Bronchial smooth muscle cell (primary cell): Measurements from ENCODE around the gene LTB. TPM values are rescaled to one million over a fixed set of nuclear protein-coding genes. Genes with fewer than 3 reads are reported as not detected.

Experiments
- total RNA-seq: library from RNA; depleted of rRNA; stranded (reverse); fragments of >200 nt; gene quantifications from 2 replicates; pipeline ENCODE4 v1.2.1, GENCODE V29; 2014

The LTB gene
- total RNA-seq, result not detected in 2 replicates

GRCh38 chr6:31582230-31582643 lies at the start of gene LTB:
LTB (minus strand) TSS chr6:31582424; CDS start chr6:31582417, 7 bp downstream.

GRCh38 chr6:31620586-31621319 lies 38.5 kb upstream of the LTB start, which contains the start of gene PRRC2A:
PRRC2A (plus strand) TSS chr6:31620715; CDS start chr6:31622790, 2,075 bp downstream.

GRCh38 chr6:31614684-31615578 lies 32.7 kb upstream of the LTB start, which contains the start of gene AIF1:
AIF1 (plus strand) TSS chr6:31615234; CDS start chr6:31615330, 96 bp downstream.

GRCh38 chr6:31586008-31586407 lies 3.8 kb upstream of the LTB start, which contains the start of gene LST1:
LST1 (plus strand) TSS chr6:31586277; CDS start chr6:31587300, 1,023 bp downstream.

GRCh38 chr6:31575335-31575901 lies 6.8 kb downstream of the LTB start, which contains the start of gene TNF:
TNF (plus strand) TSS chr6:31575565; CDS start chr6:31575742, 177 bp downstream.

GRCh38 chr6:31572041-31572911 lies 9.9 kb downstream of the LTB start, which contains the start of gene LTA:
LTA (plus strand) TSS chr6:31572289; CDS start chr6:31572743, 454 bp downstream.

GRCh38 chr6:31546958-31547726 lies 35.1 kb downstream of the LTB start, which contains the start of gene NFKBIL1:
NFKBIL1 (plus strand) TSS chr6:31547608; CDS start chr6:31547695, 87 bp downstream.

GRCh38 chr6:31546339-31546957 lies 35.8 kb downstream of the LTB start, which contains the start of gene ATP6V1G2:
ATP6V1G2 (minus strand) TSS chr6:31546608; CDS start chr6:31546559, 49 bp downstream.

GRCh38 chr6:31541658-31542521 lies 40.3 kb downstream of the LTB start, which contains the start of gene DDX39B:
DDX39B (minus strand) TSS chr6:31542003; CDS start chr6:31540532, 1,471 bp downstream.

Other genes with a start within 250 kb of the LTB start
- gene HLA-B, start 225.2 kb downstream of the LTB start, total RNA-seq, result 124 and 192 TPM in 2 replicates
- gene MICA, start 178.8 kb downstream of the LTB start, total RNA-seq, result 46.5 and 68.6 TPM in 2 replicates
- 3.1 and 6.1 TPM in 2 replicates for gene MICB, start 84.3 kb downstream of the LTB start, total RNA-seq
- not detected in 2 replicates for gene MCCD1, start 53.5 kb downstream of the LTB start, total RNA-seq
- 324 and 339 TPM in 2 replicates for gene DDX39B, start 40.4 kb downstream of the LTB start, total RNA-seq
- 8.9 and 10.4 TPM in 2 replicates for gene ATP6V1G2, start 35.8 kb downstream of the LTB start, total RNA-seq
- gene NFKBIL1, start 34.8 kb downstream of the LTB start, total RNA-seq, result 32.9 and 39.4 TPM in 2 replicates
- not detected in 2 replicates for gene LTA, start 10.1 kb downstream of the LTB start, total RNA-seq
- gene TNF, start 6.9 kb downstream of the LTB start, total RNA-seq, result not detected in 2 replicates
- gene LST1, start 3.9 kb upstream of the LTB start, total RNA-seq, result 0.09 and 0.32 TPM in 2 replicates
- gene NCR3, start 10.6 kb upstream of the LTB start, total RNA-seq, result not detected in 2 replicates
- gene AIF1, start 32.8 kb upstream of the LTB start, total RNA-seq, result not detected in 2 replicates
- 18.4 and 18.6 TPM in 2 replicates for gene PRRC2A, start 38.3 kb upstream of the LTB start, total RNA-seq
- gene BAG6, start 70.2 kb upstream of the LTB start, total RNA-seq, result 81.1 and 90.6 TPM in 2 replicates
- gene APOM, start 73.5 kb upstream of the LTB start, total RNA-seq, result 1.6 and 1.8 TPM in 2 replicates
- 16.9 and 19.9 TPM in 2 replicates for gene C6orf47, start 78.4 kb upstream of the LTB start, total RNA-seq
- gene GPANK1, start 82.6 kb upstream of the LTB start, total RNA-seq, result 12.2 and 14.3 TPM in 2 replicates
- gene CSNK2B, start 83.7 kb upstream of the LTB start, total RNA-seq, result 70.2 and 83.9 TPM in 2 replicates
- gene LY6G5B, start 87.6 kb upstream of the LTB start, total RNA-seq, result 2.2 and 4.0 TPM in 2 replicates
- gene LY6G5C, start 98.6 kb upstream of the LTB start, total RNA-seq, result 0.09 and 0.63 TPM in 2 replicates
- 54.5 and 96.4 TPM in 2 replicates for gene ABHD16A, start 120.9 kb upstream of the LTB start, total RNA-seq
- gene LY6G6F, start 124.4 kb upstream of the LTB start, total RNA-seq, result not detected in 2 replicates
- gene LY6G6D, start 132.9 kb upstream of the LTB start, total RNA-seq, result 0.47 TPM in 1 of 2 replicates, not detected in the other
- not detected in 2 replicates for gene LY6G6C, start 139.3 kb upstream of the LTB start, total RNA-seq
- gene MPIG6B, start 140.9 kb upstream of the LTB start, total RNA-seq, result not detected in 2 replicates
- 152 and 207 TPM in 2 replicates for gene DDAH2, start 146.9 kb upstream of the LTB start, total RNA-seq
- 521 and 664 TPM in 2 replicates for gene CLIC1, start 154.1 kb upstream of the LTB start, total RNA-seq
- gene MSH5, start 157.6 kb upstream of the LTB start, total RNA-seq, result 2.7 and 3.6 TPM in 2 replicates
- 0.26 and 1.3 TPM in 2 replicates for gene SAPCD1, start 180.2 kb upstream of the LTB start, total RNA-seq
- 0.79 and 0.86 TPM in 2 replicates for gene VWA7, start 194.9 kb upstream of the LTB start, total RNA-seq
- 28.1 and 36.1 TPM in 2 replicates for gene VARS1, start 213.3 kb upstream of the LTB start, total RNA-seq
- gene LSM2, start 224.5 kb upstream of the LTB start, total RNA-seq, result 17.8 and 19.1 TPM in 2 replicates
- 1.7 and 2.3 TPM in 2 replicates for gene HSPA1L, start 232.9 kb upstream of the LTB start, total RNA-seq
- 92.2 and 182 TPM in 2 replicates for gene HSPA1A, start 233.1 kb upstream of the LTB start, total RNA-seq
- gene HSPA1B, start 245.3 kb upstream of the LTB start, total RNA-seq, result 149 and 280 TPM in 2 replicates